ENCODE results near the gene FCHSD2. TPM values are rescaled to one million over a fixed set of nuclear protein-coding genes. Genes with fewer than 3 reads are reported as not detected.

The FCHSD2 gene
- total RNA-seq, 1 donor from 2014 or later, result 10.0 TPM

GRCh38 chr11:72832301-72833082 is 309.6 kb downstream of the FCHSD2 start:
- Histone ChIP-seq H3K4me3 (ENCODE audit: low read depth, low read length) (no peak overlapping the region), H3K36me3 (ENCODE audit: control insufficient read depth, insufficient read depth, low read length) (peaks cover 5% of the 10 kb centered on the region), H3K27me3 (ENCODE audit: control insufficient read depth, insufficient read depth, low read length) (no peaks in the 10 kb centered on the region)
- no peak for TF ChIP-seq CTCF (IDR thresholded peaks at IDR 0.05; ENCODE audit: insufficient read depth, low read length, severe bottlenecking)
- FAIRE-seq (no peak), DNase-seq (ENCODE audit: low read depth) (no peak)

GRCh38 chr11:72831521-72832300 is 310.4 kb downstream of the FCHSD2 start:
- Histone ChIP-seq H3K27me3 (ENCODE audit: control insufficient read depth, insufficient read depth, low read length) (no peaks in the 10 kb centered on the region), H3K4me3 (ENCODE audit: low read depth, low read length) (no peak overlapping the region), H3K36me3 (ENCODE audit: control insufficient read depth, insufficient read depth, low read length) (peaks cover 5% of the 10 kb centered on the region)
- FAIRE-seq (no peak), DNase-seq (ENCODE audit: low read depth) (peak; percentile 67)
- peak; percentile 94 for TF ChIP-seq CTCF (IDR thresholded peaks at IDR 0.05; ENCODE audit: insufficient read depth, low read length, severe bottlenecking)

- no peak for TF ChIP-seq CTCF (IDR thresholded peaks at IDR 0.05; ENCODE audit: insufficient read depth, low read length, severe bottlenecking)
- FAIRE-seq, result no peak
- Histone ChIP-seq H3K4me3 (ENCODE audit: low read depth, low read length) (no peak overlapping the region), H3K36me3 (ENCODE audit: control insufficient read depth, insufficient read depth, low read length) (peaks cover 5% of the 10 kb centered on the region), H3K27me3 (ENCODE audit: control insufficient read depth, insufficient read depth, low read length) (no peaks in the 10 kb centered on the region)
- no peak for DNase-seq (ENCODE audit: low read depth)
Measured at GRCh38 chr11:72829884-72830533, 312.1 kb downstream of the FCHSD2 start.

GRCh38 chr11:72829178-72829577 is 312.9 kb downstream of the FCHSD2 start:
- Histone ChIP-seq H3K27me3 (ENCODE audit: control insufficient read depth, insufficient read depth, low read length) (no peaks in the 10 kb centered on the region), H3K4me3 (ENCODE audit: low read depth, low read length) (no peak overlapping the region), H3K36me3 (ENCODE audit: control insufficient read depth, insufficient read depth, low read length) (peaks cover 5% of the 10 kb centered on the region)
- TF ChIP-seq CTCF (IDR thresholded peaks at IDR 0.05; ENCODE audit: insufficient read depth, low read length, severe bottlenecking), result no peak
- FAIRE-seq (no peak), DNase-seq (ENCODE audit: low read depth) (no peak)

GRCh38 chr11:72828692-72829101 is 313.4 kb downstream of the FCHSD2 start:
- no peak for DNase-seq (ENCODE audit: low read depth)
- H3K36me3 ChIP-seq (ENCODE audit: control insufficient read depth, insufficient read depth, low read length), result peaks cover 5% of the 10 kb centered on the region
- no peak for TF ChIP-seq CTCF (IDR thresholded peaks at IDR 0.05; ENCODE audit: insufficient read depth, low read length, severe bottlenecking)
- FAIRE-seq, result no peak
- no peak overlapping the region for H3K4me3 ChIP-seq (ENCODE audit: low read depth, low read length)
- H3K27me3 ChIP-seq (ENCODE audit: control insufficient read depth, insufficient read depth, low read length), result no peaks in the 10 kb centered on the region

All from bronchial epithelial cell (primary cell).